Renal cortex interstitium (tissue), 11 donors: Measurements from ENCODE around the gene BRME1. TPM values are rescaled to one million over a fixed set of nuclear protein-coding genes. Genes with fewer than 3 reads are reported as not detected.
A peak's percentile ranks its signal among the peaks of the same experiment; 100 is the strongest.

ENCODE experiments used
- DNase-seq, 11 donors: peaks; one replicate each; pipeline ENCODE4 v3.0.0-alpha.2; 2013; ENCODE audit warnings: low read depth in 9 of 11, low spot score in 4 of 11; ENCODE audit errors: extremely low read depth in 1 of 11
- polyA plus RNA-seq, 3 donors: library from polyadenylated mRNA; unstranded; fragments of 120-200 nt; gene quantifications; one replicate each; pipeline ENCODE4 v1.2.1, GENCODE V29; 2013; ENCODE audit not compliant: insufficient read length in 3 of 3

BRME1 gene
- polyA plus RNA-seq, 3 donors = 4.3 to 7.3 (median 7.2) TPM

DNA sequence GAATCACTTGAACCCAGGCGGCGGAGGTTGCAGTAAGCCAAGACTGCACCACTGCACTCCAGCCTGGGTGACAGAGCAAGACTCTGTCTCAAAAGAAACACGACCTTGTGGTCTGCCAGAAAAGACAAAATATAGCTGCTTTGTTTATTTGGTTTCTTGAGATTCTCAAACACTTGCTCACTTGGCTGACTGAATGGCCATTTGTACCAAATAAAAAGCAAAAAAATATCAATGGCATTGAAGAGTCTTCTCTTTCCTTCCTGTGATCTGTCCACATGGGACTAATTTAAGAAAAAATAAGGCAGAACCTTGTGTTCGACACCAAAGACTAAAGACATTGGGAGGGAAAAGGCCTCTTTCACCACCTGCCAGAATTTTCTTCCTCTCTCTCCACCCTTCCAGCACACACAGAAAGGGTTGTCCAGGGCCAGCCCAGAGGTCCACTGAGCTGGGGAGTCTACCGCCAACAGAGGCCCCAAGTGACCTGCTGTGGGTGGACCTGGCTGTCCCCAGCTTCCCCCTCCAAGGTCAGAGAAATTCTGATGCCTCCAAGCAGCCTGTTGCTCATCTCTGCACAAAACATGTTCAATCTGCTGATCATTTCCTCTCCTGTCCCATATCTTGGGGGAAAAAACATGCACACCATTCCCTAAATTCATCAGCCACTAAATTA lies 5.9 kb downstream of the BRME1 start:
- DNase-seq = no peak

- DNase-seq = no peak
Observed at GRCh38 chr19:13899393-13899792, 6.5 kb downstream of the BRME1 start.

DNA sequence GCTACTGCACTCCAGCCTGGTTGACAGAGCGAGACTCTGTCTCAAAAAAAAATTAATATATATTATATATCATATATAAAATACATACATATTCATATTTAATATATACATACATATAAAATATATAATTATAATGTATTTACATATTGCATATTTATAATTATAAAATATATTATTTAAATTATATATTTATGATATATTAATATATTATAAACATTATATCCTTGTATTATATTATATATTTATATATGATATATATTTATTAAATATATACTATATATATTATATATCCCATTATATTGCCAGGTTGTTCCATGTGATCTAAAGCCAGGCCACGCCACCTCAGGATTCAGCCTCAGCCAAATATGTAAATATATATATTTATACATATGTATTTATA lies 9.7 kb downstream of the BRME1 start:
- no peak for DNase-seq

DNA sequence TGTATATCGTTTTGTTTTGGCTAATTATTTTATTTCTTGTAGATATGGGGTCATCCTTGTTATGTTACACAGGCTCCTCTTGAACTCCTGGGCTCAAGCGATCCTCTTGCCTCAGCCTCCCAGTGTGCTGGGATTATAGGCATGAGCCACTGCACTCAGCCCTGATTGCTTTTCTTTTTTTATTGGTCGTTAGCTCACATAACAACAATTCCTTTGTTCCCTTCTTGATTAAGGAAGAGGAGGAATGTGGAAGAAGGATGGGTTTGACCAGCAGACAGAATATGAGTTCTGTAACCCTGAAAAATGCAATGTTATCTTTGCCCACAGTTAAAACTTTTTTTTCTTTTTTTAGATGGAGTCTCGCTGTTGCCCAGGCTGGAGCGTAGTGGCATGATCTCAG lies 11.4 kb downstream of the BRME1 start:
- no peak for DNase-seq

DNA sequence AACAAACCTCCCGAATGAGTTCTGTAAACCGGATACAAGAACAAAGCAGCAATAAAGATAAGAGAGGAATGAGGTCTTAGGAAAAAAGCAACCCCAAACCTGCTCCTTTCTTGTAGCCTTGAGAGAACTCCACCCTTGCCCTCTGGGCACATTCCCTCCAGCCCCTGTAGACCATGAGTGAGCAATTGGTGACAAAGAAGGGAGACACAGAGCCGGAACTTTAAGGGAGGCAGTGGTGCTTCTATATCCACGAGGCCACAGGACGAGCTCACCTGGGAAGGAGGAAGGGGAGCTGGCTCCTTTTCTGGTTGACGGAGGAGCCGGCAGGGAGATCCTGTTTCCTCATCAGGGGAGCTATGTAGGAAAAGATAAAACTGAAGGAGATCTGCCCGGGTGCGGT lies 13.0 kb downstream of the BRME1 start:
- no peak for DNase-seq

GRCh38 chr19:13890136-13890535 lies 15.8 kb downstream of the BRME1 start:
- no peak for DNase-seq

DNA sequence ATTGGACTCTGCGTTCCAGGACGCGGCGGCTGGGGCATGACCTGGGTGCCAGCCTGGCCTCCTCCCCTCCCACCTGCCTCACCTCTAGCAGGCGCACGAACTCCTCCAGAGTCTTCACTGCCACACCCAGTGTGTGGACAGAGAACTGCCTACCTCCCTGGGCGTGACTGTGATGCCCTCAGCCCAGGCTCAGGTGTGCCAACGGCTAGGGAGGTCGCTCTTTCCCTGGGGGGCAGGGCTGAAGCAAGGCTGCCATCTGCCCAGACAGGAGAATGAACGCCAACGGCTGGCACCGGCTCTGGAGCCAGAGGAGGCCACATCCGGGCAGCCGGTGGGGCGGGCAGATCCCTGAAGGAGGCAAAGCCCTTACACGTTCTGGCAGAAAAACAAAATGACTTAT lies 17.6 kb downstream of the BRME1 start:
- DNase-seq = no peak

GRCh38 chr19:13887517-13887916 lies 18.4 kb downstream of the BRME1 start:
- no peak for DNase-seq

- no peak for DNase-seq
Observed at GRCh38 chr19:13887018-13887436, 18.9 kb downstream of the BRME1 start.

- no peak for DNase-seq
Observed at GRCh38 chr19:13885826-13886365, 20.0 kb downstream of the BRME1 start.

DNA sequence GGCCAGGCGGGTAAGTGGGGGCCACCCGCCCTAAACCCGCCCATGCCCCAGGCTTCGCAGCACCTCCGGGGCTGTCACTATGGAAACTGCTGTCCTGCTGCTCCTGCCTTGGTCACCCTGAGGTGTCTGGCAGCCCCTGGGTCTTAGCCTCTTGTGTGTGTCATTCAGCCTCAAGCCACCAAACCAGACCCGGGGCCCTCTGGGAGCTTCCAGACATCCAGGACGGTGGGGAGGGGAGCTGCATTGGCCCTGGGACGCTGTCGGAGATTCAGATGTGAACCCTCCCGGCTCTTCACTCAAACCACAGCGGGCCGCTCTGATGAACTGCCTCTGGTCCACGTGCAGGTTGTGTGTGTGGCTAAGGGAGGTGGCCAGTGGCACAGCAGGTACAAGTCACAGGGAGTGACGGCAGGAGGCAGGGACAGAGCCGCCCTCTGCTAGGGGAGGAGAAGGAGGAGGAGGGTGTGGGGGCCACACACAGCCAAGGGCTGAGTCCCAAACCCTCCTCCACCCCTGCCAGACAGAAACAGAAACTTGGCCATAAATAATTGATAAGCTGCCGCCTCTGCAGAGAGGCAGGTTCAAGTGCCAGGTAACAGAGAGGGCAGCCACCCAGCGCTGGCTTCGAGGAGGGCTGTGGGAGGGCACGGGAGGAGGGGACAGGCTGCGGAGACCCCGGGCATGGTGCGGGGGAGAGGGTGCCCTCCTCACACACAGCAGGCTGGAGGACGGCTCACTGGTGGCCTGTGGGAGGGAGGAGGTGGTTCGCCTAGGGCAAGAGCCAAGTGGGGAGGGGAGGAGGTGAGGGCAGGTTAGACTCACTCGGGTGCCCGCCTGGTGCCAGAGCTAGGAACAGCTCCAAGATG lies 21.0 kb downstream of the BRME1 start:
- DNase-seq = no peak

GRCh38 chr19:13883516-13884064 lies 22.3 kb downstream of the BRME1 start:
- no peak for DNase-seq

GRCh38 chr19:13882836-13883235 lies 23.1 kb downstream of the BRME1 start:
- DNase-seq = no peak

DNA sequence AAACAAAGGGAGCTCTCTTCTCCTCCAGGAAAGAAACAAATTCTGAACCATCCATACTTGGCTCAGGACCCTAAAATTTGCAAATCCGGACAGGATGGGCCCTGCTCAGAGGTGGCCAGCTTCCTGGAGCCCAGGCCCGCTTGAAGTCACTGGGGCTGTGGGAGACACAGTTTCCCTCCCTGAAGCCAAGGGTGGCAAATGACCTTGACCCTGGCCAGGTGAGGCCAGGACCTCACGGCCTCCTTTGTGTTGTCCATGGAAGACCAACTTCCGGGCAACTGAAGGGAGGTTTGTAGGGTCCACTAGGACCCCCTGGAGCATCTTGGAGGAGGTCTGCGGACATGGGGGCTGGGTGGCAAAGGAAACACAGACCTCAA lies 23.5 kb downstream of the BRME1 start:
- no peak for DNase-seq

DNA sequence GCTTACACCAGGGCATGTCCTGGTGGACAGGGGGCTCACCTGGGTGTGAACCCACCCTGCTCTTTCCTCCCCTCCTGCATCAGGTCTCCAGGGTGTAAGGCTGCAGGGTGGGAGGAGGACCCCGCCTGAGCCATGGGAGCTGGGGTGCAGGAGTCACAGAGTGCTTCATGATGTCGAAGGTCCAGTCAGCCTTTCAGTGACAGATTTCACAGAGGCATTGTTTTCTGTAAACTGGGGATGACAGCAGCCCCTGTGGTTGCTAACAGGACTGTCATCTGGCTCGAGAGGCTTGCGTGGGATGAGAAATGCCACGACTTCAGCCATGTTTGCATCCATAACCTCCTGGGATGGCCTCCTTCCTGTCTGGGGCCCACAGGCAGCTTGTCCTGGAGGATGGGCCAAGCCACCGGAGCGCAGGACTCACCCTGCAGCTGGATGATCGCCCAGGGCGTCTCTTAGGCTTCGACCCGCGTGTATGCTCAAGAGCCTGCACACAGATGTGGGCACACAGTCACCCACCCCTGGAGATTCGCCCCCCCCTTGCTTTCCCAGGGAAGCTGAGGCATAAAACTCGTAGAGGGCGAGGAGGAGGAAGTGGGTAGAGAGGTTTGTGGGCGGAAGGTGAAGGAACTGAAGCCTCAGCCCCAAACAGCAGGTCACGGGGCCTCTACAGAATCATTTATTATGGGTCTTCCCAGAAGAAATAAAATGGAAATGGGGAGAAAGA lies 24.1 kb downstream of the BRME1 start:
- DNase-seq = no peak

- no peak for DNase-seq
Observed at GRCh38 chr19:13881251-13881691, 24.6 kb downstream of the BRME1 start.

DNA sequence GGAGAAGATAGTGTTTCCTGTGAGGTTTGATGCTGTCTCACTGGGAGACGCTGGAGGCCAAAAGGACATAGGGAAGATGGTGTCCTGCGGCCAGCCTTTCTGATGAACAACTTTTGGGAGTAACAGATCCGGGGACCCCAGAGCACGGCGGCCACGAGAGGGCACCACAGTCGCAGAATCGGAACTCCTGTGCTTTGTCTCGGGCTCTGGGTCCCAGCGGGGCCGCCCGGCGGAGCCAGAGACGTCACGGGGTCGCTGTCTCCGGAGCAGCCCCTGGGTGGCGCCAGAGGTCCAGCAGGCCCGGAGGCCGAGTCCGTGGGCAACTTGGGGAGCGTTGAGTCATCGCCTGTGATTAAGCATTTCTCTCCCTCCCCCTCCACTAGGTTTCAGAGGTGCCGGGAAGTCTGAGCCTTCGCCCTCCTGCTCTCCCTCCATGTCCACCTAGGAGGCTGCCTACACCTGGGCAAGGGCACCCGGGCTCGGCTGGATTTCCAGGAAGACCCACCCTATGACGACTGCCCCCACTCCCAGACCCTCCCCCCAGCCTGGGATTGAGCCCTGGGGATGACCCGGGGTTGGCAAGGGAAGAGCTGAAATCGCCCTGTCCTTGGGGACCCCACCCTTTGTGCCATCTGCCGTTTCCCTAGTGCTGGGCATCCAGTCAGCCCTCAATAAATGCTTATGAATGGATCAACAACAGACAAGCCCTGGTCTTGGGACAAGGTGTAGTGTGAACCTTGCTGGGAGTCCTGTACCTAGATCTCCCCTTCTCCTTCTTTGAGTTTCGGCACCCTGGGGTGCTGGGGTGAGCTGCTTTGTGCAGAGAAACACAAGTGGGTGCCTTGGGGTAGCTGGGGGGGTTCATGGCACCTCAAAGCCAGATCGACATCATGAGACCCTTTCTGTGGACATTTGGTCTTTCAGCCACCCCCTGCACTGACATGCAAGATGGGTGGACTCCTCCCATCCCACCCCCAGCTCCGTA lies 25.6 kb downstream of the BRME1 start:
- DNase-seq = peak; percentile 80 to 94 (median 91)

- DNase-seq = no peak
Observed at GRCh38 chr19:13877303-13877702, 28.6 kb downstream of the BRME1 start.
